ENCODE data around the gene DDB1. TPM values are rescaled to one million over a fixed set of nuclear protein-coding genes. Genes with fewer than 3 reads are reported as not detected.

Gene DDB1
- polyA plus RNA-seq, 4 donors, result 212 to 240 (median 219) TPM

GRCh38 chr11:61337706-61338470 lies 5.0 kb upstream of the DDB1 start:
- DNase-seq (ENCODE audit: low read depth in 4 of 4, low spot score in 2 of 4), result no peak

- peak in 2 of 4 donors; percentile 62 to 75 for DNase-seq (ENCODE audit: low read depth in 4 of 4, low spot score in 2 of 4)
These were observed 3.4 kb upstream of the DDB1 start for GRCh38 chr11:61336171-61336935.

- no peak for DNase-seq (ENCODE audit: low read depth in 4 of 4, low spot score in 2 of 4)
These were observed 2.4 kb upstream of the DDB1 start for GRCh38 chr11:61335355-61335710.

GRCh38 chr11:61334434-61335354 lies 1.8 kb upstream of the DDB1 start:
- no peak for DNase-seq (ENCODE audit: low read depth in 4 of 4, low spot score in 2 of 4)

- DNase-seq (ENCODE audit: low read depth in 4 of 4, low spot score in 2 of 4), result no peak
These were observed 887 bp upstream of the DDB1 start for GRCh38 chr11:61333550-61334433.

GRCh38 chr11:61332281-61332796 lies 566 bp downstream of the DDB1 start:
- no peak for DNase-seq (ENCODE audit: low read depth in 4 of 4, low spot score in 2 of 4)

- DNase-seq (ENCODE audit: low read depth in 4 of 4, low spot score in 2 of 4), result no peak
These were observed 1.3 kb downstream of the DDB1 start for GRCh38 chr11:61331651-61332050.

- no peak for DNase-seq (ENCODE audit: low read depth in 4 of 4, low spot score in 2 of 4)
These were observed 3.0 kb downstream of the DDB1 start for GRCh38 chr11:61329871-61330270.

- no peak for DNase-seq (ENCODE audit: low read depth in 4 of 4, low spot score in 2 of 4)
These were observed 4.6 kb downstream of the DDB1 start for GRCh38 chr11:61328351-61328750.

GRCh38 chr11:61327669-61328071 lies 5.2 kb downstream of the DDB1 start:
- DNase-seq (ENCODE audit: low read depth in 4 of 4, low spot score in 2 of 4), result no peak

GRCh38 chr11:61325649-61326414 lies 7.1 kb downstream of the DDB1 start:
- no peak for DNase-seq (ENCODE audit: low read depth in 4 of 4, low spot score in 2 of 4)

- no peak for DNase-seq (ENCODE audit: low read depth in 4 of 4, low spot score in 2 of 4)
These were observed 17.6 kb downstream of the DDB1 start for GRCh38 chr11:61315260-61315659.

GRCh38 chr11:61310749-61311148 lies 22.2 kb downstream of the DDB1 start:
- no peak for DNase-seq (ENCODE audit: low read depth in 4 of 4, low spot score in 2 of 4)

- DNase-seq (ENCODE audit: low read depth in 4 of 4, low spot score in 2 of 4), result no peak
These were observed 23.2 kb downstream of the DDB1 start for GRCh38 chr11:61309739-61310138.

- no peak for DNase-seq (ENCODE audit: low read depth in 4 of 4, low spot score in 2 of 4)
These were observed 23.8 kb downstream of the DDB1 start for GRCh38 chr11:61309141-61309540.

- no peak for DNase-seq (ENCODE audit: low read depth in 4 of 4, low spot score in 2 of 4)
These were observed 25.6 kb downstream of the DDB1 start for GRCh38 chr11:61307354-61307753.

- DNase-seq (ENCODE audit: low read depth in 4 of 4, low spot score in 2 of 4), result no peak
These were observed 26.7 kb downstream of the DDB1 start for GRCh38 chr11:61306221-61306620.

GRCh38 chr11:61305417-61305816 lies 27.5 kb downstream of the DDB1 start:
- no peak for DNase-seq (ENCODE audit: low read depth in 4 of 4, low spot score in 2 of 4)

GRCh38 chr11:61303725-61304124 lies 29.2 kb downstream of the DDB1 start:
- no peak for DNase-seq (ENCODE audit: low read depth in 4 of 4, low spot score in 2 of 4)

All from left renal cortex interstitium (tissue), 4 donors.